B cell (primary cell): ENCODE results near the gene NCDN. TPM values are rescaled to one million over a fixed set of nuclear protein-coding genes. Genes with fewer than 3 reads are reported as not detected.

Experiments
- ATAC-seq: fragments of 200-7000 bp; cut with Tn5 transposase; one replicate; pipeline ENCODE4 v1.10.0; 2021; ENCODE audit warnings: low read depth, mild to moderate bottlenecking, moderate number of reproducible peaks, moderate library complexity
- CTCF ChIA-PET: fragments of 350-600 bp; sonication (Branson Sonifier 250); formaldehyde crosslinking; loops from one replicate; lab custom pipeline; 2021; ENCODE audit warnings: antibody characterized with exemption, inconsistent platforms; lab: Charles Lee
- POLR2A ChIA-PET: fragments of 350-600 bp; sonication (Branson Sonifier 250); formaldehyde crosslinking; loops from one replicate; lab custom pipeline; 2021; ENCODE audit warnings: antibody characterized with exemption; lab: Charles Lee
- DNase-seq: peaks from one replicate; pipeline ENCODE4 v3.0.0; 2013
- H2AFZ ChIP-seq: 2 replicates; pipeline ENCODE4 v1.6.1; 2012; ENCODE audit warnings: mild to moderate bottlenecking, low read depth, low read length; ENCODE audit not compliant: insufficient read depth, poor library complexity, severe bottlenecking
- H3K27ac ChIP-seq, 2 donors: 1 replicate in 1 of 2; 2 replicates in 1 of 2; pipeline ENCODE4 v1.5.1; 2012 to 2013; ENCODE audit warnings: low read length in 2 of 2, mild to moderate bottlenecking in 2 of 2, moderate library complexity in 1 of 2
- H3K27me3 ChIP-seq, 4 experiments: fragments of 200-600 bp in 1 of 4; sonication (generic) in 1 of 4; replicated peaks in 1 of 4; 1 replicate in 2 of 4; 2 replicates in 2 of 4; pipeline versions ENCODE4 v1.6.1 to v1.7.0; 2013 to 2016; ENCODE audit warnings: low read length in 3 of 4, mild to moderate bottlenecking in 2 of 4, mixed read lengths in 1 of 4, moderate library complexity in 1 of 4; ENCODE audit not compliant: insufficient read depth in 4 of 4, control insufficient read depth in 3 of 4; ENCODE audit errors: control extremely low read depth in 1 of 4
- H3K36me3 ChIP-seq, 2 experiments: replicated peaks in 1 of 2; 1 replicate in 1 of 2; 2 replicates in 1 of 2; pipeline versions ENCODE4 v1.6.1 to v1.7.1; 2013; ENCODE audit warnings: low read length in 1 of 2; ENCODE audit not compliant: insufficient read depth in 2 of 2, control insufficient read depth in 1 of 2; ENCODE audit errors: control extremely low read depth in 1 of 2, extremely low read depth in 1 of 2
- H3K4me1 ChIP-seq, 2 donors: fragments of 200-600 bp in 1 of 2; sonication (generic) in 1 of 2; 1 replicate in 1 of 2; 2 replicates in 1 of 2; pipeline versions ENCODE4 v1.5.1 to v1.6.1; 2013 to 2017; ENCODE audit warnings: low read length in 2 of 2; ENCODE audit not compliant: control insufficient read depth in 2 of 2, insufficient read depth in 2 of 2
- H3K4me2 ChIP-seq: replicated peaks from 2 replicates; pipeline ENCODE3; 2012; ENCODE audit warnings: mild to moderate bottlenecking, low read depth, low read length; ENCODE audit not compliant: poor library complexity, severe bottlenecking
- H3K4me3 ChIP-seq, 5 experiments: fragments of 200-600 bp in 1 of 5; sonication (generic) in 1 of 5; 1 replicate in 3 of 5; 2 replicates in 2 of 5; pipeline versions ENCODE4 v1.5.1 to v1.7.0; 2011 to 2016; ENCODE audit warnings: low read length in 4 of 5, mild to moderate bottlenecking in 4 of 5, low read depth in 2 of 5, control low read depth in 1 of 5, moderate library complexity in 1 of 5; ENCODE audit not compliant: insufficient read depth in 1 of 5; ENCODE audit errors: control extremely low read depth in 1 of 5, extremely low read depth in 1 of 5
- H3K79me2 ChIP-seq: fragments of 200-600 bp; sonication (generic); one replicate; pipeline ENCODE4 v1.6.0; 2016; ENCODE audit warnings: low read length; ENCODE audit not compliant: control insufficient read depth, insufficient read depth
- H3K9ac ChIP-seq: fragments of 200-600 bp; sonication (generic); 2 replicates; pipeline ENCODE4 v1.6.1; 2017; ENCODE audit warnings: mild to moderate bottlenecking, low read length, moderate library complexity
- H3K9me3 ChIP-seq, 3 donors: one replicate each; pipeline versions ENCODE4 v1.6.1 to v1.7.1; 2013; ENCODE audit warnings: low read length in 2 of 3; ENCODE audit not compliant: control insufficient read depth in 2 of 3, insufficient read depth in 1 of 3; ENCODE audit errors: control extremely low read depth in 1 of 3
- H4K20me1 ChIP-seq: 2 replicates; pipeline ENCODE4 v1.6.0; 2012; ENCODE audit warnings: mild to moderate bottlenecking, low read length; ENCODE audit not compliant: insufficient read depth, control insufficient read depth, poor library complexity, severe bottlenecking
- H3K27ac Mint-ChIP-seq: one replicate; pipeline ENCODE4 v1.8.0; 2021; ENCODE audit warnings: mixed read lengths
- H3K27me3 Mint-ChIP-seq: one replicate; pipeline ENCODE4 v1.8.0; 2021; ENCODE audit warnings: mixed read lengths
- H3K4me1 Mint-ChIP-seq: one replicate; pipeline ENCODE4 v1.8.0; 2021; ENCODE audit warnings: mixed read lengths
- H3K4me3 Mint-ChIP-seq: one replicate; pipeline ENCODE4 v1.8.0; 2021; ENCODE audit warnings: mixed read lengths
- H3K9me3 Mint-ChIP-seq: one replicate; pipeline ENCODE4 v1.8.0; 2022; ENCODE audit warnings: mixed read lengths; ENCODE audit not compliant: insufficient read depth
- EZH2 ChIP-seq: IDR thresholded peaks from 2 replicates; pipeline ENCODE4 v1.6.1; 2012; ENCODE audit warnings: borderline replicate concordance, low read depth, mild to moderate bottlenecking, moderate library complexity, low read length; ENCODE audit not compliant: insufficient read depth, poor library complexity, severe bottlenecking
- WGBS: methylation state at CpG from one replicate; pipeline ENCODE4 v1.1.5; 2013; ENCODE audit warnings: missing lambda C conversion rate; ENCODE audit not compliant: insufficient coverage; 5-methylcytosine and 5-hydroxymethylcytosine counted together
- intact Hi-C: fragments of 100-400 bp; cut with micrococcal nuclease; formaldehyde crosslinking; loops from one replicate; pipeline ENCODE4 v1.10.0; 2022
- polyA plus RNA-seq: library from polyadenylated mRNA; depleted of rRNA; stranded (reverse); fragments of >200 nt; gene quantifications from 2 replicates; pipeline ENCODE4 v1.2.3, GENCODE V29; 2012
- total RNA-seq, 2 donors: library from RNA; stranded (reverse); fragments of 120-200 nt in 1 of 2; gene quantifications; 1 replicate in 1 of 2; 2 replicates in 1 of 2; pipeline versions ENCODE4 v1.2.3 to v1.2.4, GENCODE V29; 2013 to 2022
- TF ChIP-seq, protein P1 (sequence below): fragments of 200-600 bp; IDR thresholded peaks from one replicate; pipeline ENCODE4 v1.8.0; 2022; ENCODE audit warnings: antibody characterized with exemption, mild to moderate bottlenecking

Gene NCDN
- total and polyA plus RNA-seq, 2 donors (not counting 1 experiment from before 2014, with no cell fraction given): 13.6 to 19.8 TPM

DNA sequence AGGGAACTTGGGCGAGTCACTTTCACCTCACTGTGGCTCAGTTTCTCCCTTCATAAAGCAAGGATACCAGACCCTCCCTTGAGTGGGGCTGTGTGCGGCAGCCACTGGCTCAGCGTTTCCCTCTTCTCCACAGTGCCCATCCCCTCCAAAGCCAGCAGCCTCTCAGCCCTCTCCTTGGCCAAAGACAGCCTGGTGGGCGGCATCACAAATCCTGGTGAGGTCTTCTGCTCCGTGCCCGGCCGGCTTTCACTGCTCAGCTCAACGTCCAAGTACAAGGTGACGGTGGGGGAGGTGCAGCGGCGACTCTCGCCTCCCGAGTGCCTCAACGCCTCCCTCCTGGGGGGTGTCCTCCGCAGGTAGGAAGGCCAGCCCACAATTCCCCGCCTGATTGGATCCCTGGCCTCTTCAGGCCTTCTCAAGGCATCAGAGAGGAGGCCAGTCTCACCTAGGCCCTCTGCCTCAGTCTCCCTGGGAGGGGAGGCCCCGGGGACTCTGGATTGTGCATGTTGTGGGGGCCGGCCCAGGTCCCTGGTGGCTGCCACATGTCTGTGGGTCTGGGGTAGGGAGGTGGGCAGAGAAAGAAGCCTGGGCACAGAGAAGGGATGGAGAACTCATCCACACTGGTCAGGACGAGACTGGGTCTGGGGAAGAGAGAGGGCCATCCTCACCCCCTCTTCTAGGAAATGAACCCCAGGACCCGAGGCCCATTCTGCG is 30.8 kb downstream of the NCDN start:
- no peak overlapping the region for H3K9ac ChIP-seq
- no peak for DNase-seq

More for the DNA sequence above, 30.8 kb downstream of the NCDN start:
- Mint-ChIP-seq H3K9me3 (no peaks in the 10 kb centered on the region), H3K27me3 (no peaks in the 10 kb centered on the region), H3K4me1 (no peaks in the 10 kb centered on the region), H3K27ac (no peak overlapping the region), H3K4me3 (no peak overlapping the region)
- ATAC-seq: no peak
- Histone ChIP-seq H3K9me3 (no peaks in the 10 kb centered on the region), H4K20me1 (no peaks in the 10 kb centered on the region), H3K27ac (no peak overlapping the region), H3K4me3 (no peak overlapping the region), H3K79me2 (no peaks in the 10 kb centered on the region), H3K4me1 (no peaks in the 10 kb centered on the region), H3K27me3 (no peaks in the 10 kb centered on the region), H2AFZ (no peak overlapping the region), H3K36me3 (peaks cover 0 to 3% of the 10 kb centered on the region in 2 experiments), H3K4me2 (no peak overlapping the region)
- POLR2A ChIA-PET: no interaction called here
- 98% methylated on average over 18 of the region's 21 CpGs for WGBS
- CTCF ChIA-PET: interaction anchor here (0.5 kb wide), 1 partner anchor 391 kb away, joined by 3 read pairs; no protein-coding TSS in a partner anchor
- intact Hi-C loops: no loop called here
- TF ChIP-seq EZH2: no peak
- TF ChIP-seq, protein P1, sequence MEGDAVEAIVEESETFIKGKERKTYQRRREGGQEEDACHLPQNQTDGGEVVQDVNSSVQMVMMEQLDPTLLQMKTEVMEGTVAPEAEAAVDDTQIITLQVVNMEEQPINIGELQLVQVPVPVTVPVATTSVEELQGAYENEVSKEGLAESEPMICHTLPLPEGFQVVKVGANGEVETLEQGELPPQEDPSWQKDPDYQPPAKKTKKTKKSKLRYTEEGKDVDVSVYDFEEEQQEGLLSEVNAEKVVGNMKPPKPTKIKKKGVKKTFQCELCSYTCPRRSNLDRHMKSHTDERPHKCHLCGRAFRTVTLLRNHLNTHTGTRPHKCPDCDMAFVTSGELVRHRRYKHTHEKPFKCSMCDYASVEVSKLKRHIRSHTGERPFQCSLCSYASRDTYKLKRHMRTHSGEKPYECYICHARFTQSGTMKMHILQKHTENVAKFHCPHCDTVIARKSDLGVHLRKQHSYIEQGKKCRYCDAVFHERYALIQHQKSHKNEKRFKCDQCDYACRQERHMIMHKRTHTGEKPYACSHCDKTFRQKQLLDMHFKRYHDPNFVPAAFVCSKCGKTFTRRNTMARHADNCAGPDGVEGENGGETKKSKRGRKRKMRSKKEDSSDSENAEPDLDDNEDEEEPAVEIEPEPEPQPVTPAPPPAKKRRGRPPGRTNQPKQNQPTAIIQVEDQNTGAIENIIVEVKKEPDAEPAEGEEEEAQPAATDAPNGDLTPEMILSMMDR: no peak
